Ishikawa (cell line): ENCODE measurements around the gene GRK3.

Experiments used
- CEBPB ChIP-seq: IDR thresholded peaks from 2 replicates; pipeline ENCODE4 v1.6.1; 2012
- CREB1 ChIP-seq: IDR thresholded peaks from 2 replicates; pipeline ENCODE4 v1.6.1; 2012; ENCODE audit warnings: low read depth
- EGR1 ChIP-seq: IDR thresholded peaks from 2 replicates; pipeline ENCODE4 v1.6.1; 2012
- EP300 ChIP-seq: IDR thresholded peaks from 2 replicates; pipeline ENCODE4 v1.6.1; 2012; ENCODE audit warnings: borderline replicate concordance
- FOXM1 ChIP-seq: IDR thresholded peaks from 2 replicates; pipeline ENCODE4 v1.6.1; 2012; ENCODE audit warnings: low read depth, borderline replicate concordance
- NFIC ChIP-seq: IDR thresholded peaks from 2 replicates; pipeline ENCODE4 v1.6.1; 2012
- RAD21 ChIP-seq: IDR thresholded peaks from 2 replicates; pipeline ENCODE4 v1.6.1; 2012; ENCODE audit warnings: low read depth
- TAF1 ChIP-seq: IDR thresholded peaks from 2 replicates; pipeline ENCODE4 v1.6.1; 2012; ENCODE audit warnings: low read depth, mild to moderate bottlenecking
- TCF12 ChIP-seq: IDR thresholded peaks from 2 replicates; pipeline ENCODE4 v1.6.1; 2012; ENCODE audit warnings: low read depth
- TEAD4 ChIP-seq: IDR thresholded peaks from 2 replicates; pipeline ENCODE4 v1.6.1; 2012
- YY1 ChIP-seq: IDR thresholded peaks from 2 replicates; pipeline ENCODE4 v1.6.1; 2012; ENCODE audit warnings: low read depth
- ZBTB7A ChIP-seq: IDR thresholded peaks from 2 replicates; pipeline ENCODE4 v1.6.1; 2012; ENCODE audit warnings: low read depth
- TF ChIP-seq, protein P1 (sequence below): IDR thresholded peaks from 2 replicates; pipeline ENCODE4 v1.6.1; 2012
- TF ChIP-seq, protein P2 (sequence below): IDR thresholded peaks from 2 replicates; pipeline ENCODE4 v1.6.1; 2012
- TF ChIP-seq, protein P3 (sequence below): IDR thresholded peaks from 2 replicates; pipeline ENCODE4 v1.6.1; 2012; ENCODE audit warnings: low read depth, mild to moderate bottlenecking

GRK3 gene

DNA sequence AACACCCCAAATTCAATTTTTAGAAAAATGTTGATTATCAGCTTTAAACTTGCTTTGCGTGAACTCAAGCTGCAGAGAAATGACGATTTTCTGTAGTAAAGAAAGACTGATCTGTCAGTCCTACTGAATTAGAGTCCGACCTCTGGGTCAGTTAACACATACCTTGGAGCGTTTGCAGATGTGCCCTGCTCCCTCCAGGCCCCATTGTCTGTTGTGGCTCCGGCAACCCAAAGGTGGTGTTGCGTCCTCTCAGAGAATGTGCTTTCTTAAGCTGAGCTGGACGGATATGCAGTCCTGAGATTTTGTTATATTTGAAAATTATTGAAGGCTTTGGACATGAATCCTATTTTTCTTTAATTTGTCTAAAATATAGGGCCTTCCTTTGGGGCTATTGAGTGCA is 146.0 kb downstream of the GRK3 start:
- TF ChIP-seq, protein P1, sequence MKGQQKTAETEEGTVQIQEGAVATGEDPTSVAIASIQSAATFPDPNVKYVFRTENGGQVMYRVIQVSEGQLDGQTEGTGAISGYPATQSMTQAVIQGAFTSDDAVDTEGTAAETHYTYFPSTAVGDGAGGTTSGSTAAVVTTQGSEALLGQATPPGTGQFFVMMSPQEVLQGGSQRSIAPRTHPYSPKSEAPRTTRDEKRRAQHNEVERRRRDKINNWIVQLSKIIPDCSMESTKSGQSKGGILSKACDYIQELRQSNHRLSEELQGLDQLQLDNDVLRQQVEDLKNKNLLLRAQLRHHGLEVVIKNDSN, result no peak
- TF ChIP-seq RAD21, result no peak

DNA sequence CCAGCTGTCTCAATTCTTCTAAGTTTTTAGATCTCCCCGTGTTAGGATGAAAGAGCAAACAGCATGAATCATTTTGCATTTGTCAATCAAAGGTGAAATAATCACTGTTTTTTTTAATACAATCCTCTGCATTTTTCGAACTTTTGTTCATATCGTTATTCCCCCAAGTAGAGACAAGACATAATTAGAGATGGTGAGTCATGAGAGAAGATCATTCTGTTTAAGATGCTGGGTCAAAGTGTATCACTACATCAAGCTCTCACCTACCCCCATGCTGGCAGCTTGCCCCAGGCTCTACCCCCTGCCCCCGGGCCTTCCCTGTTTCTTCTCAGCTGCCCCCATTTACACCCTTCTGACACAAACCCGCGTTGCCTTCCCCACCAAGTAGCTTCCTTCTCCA is 147.0 kb downstream of the GRK3 start:
- TF ChIP-seq, protein P1, result no peak
- TF ChIP-seq FOXM1, result no peak

DNA sequence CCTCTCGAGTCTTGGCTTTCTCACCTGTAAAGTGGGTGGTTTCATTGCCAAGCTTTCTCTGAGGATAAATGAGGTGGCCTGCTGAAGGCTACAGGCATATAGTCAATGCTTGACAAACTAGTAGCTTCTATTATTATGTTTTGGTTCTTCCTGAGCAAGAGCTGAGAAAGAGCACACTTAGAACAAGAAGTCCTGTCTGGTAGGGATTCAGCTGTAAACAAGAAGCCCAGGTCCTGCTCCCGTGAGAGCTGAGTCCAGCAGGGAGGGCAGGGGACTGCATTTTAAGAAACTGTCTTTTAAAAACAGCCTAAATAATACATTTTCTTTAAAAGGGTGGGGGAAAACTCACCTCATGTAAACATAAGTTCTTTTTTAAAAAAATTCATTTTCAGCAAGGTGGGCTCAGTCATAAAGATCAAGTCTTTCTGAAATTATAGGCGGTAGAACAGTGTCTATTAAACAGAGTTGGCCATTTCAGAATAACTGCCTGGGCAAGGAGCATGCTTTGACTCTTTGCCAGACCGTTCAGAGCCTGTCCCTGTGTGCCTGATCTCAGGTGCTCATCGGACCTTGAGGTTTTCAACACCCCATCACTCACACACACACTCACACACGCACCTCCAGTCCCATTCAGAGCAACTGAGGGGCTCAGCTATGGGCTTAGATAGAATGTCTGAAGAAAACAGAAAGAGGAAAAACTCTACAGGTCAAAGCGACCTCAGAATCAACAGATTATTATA is 148.4 kb downstream of the GRK3 start:
- no peak for TF ChIP-seq TEAD4
- no peak for TF ChIP-seq YY1
- no peak for TF ChIP-seq CEBPB
- TF ChIP-seq ZBTB7A, result no peak
- TF ChIP-seq, protein P1, result no peak
- no peak for TF ChIP-seq CREB1
- TF ChIP-seq RAD21, result no peak
- no peak for TF ChIP-seq NFIC
- no peak for TF ChIP-seq EP300
- TF ChIP-seq TAF1, result no peak
- no peak for TF ChIP-seq FOXM1
- no peak for TF ChIP-seq TCF12
- TF ChIP-seq, protein P2, sequence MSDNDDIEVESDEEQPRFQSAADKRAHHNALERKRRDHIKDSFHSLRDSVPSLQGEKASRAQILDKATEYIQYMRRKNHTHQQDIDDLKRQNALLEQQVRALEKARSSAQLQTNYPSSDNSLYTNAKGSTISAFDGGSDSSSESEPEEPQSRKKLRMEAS, result no peak
- TF ChIP-seq EGR1, result no peak

- TF ChIP-seq EGR1 (no peak), TAF1 (no peak), RAD21 (no peak), CREB1 (no peak), FOXM1 (no peak), ZBTB7A (no peak), TCF12 (no peak), YY1 (no peak), TEAD4 (no peak), CEBPB (no peak)
- TF ChIP-seq, protein P2, result no peak
- TF ChIP-seq, protein P3, sequence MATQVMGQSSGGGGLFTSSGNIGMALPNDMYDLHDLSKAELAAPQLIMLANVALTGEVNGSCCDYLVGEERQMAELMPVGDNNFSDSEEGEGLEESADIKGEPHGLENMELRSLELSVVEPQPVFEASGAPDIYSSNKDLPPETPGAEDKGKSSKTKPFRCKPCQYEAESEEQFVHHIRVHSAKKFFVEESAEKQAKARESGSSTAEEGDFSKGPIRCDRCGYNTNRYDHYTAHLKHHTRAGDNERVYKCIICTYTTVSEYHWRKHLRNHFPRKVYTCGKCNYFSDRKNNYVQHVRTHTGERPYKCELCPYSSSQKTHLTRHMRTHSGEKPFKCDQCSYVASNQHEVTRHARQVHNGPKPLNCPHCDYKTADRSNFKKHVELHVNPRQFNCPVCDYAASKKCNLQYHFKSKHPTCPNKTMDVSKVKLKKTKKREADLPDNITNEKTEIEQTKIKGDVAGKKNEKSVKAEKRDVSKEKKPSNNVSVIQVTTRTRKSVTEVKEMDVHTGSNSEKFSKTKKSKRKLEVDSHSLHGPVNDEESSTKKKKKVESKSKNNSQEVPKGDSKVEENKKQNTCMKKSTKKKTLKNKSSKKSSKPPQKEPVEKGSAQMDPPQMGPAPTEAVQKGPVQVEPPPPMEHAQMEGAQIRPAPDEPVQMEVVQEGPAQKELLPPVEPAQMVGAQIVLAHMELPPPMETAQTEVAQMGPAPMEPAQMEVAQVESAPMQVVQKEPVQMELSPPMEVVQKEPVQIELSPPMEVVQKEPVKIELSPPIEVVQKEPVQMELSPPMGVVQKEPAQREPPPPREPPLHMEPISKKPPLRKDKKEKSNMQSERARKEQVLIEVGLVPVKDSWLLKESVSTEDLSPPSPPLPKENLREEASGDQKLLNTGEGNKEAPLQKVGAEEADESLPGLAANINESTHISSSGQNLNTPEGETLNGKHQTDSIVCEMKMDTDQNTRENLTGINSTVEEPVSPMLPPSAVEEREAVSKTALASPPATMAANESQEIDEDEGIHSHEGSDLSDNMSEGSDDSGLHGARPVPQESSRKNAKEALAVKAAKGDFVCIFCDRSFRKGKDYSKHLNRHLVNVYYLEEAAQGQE, result no peak
- TF ChIP-seq, protein P1, result no peak
These were observed 149.6 kb downstream of the GRK3 start for GRCh38 chr22:25714070-25714469.

DNA sequence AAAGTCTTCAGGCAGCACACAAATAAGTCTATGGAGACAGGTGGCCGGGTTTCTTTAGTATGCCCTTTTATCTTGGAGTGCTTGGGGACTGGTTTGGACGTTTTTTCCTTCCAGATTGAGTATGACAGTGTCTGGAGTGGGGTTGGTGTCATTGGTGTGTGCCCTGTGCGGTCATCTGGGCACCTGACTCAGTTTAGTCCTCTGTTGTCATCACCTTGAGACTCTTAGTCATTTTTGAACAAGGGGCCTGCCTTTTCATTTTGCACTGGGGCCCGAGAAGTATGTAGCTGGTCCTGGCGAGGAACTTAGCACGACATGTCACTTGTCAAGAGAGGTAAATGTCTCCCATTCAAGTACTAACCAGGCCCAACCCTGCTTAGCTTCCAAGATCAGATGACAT is 150.3 kb downstream of the GRK3 start:
- TF ChIP-seq CEBPB, result no peak
- TF ChIP-seq CREB1, result no peak
- TF ChIP-seq, protein P1, result no peak
- TF ChIP-seq EGR1, result no peak
- TF ChIP-seq RAD21, result no peak
- no peak for TF ChIP-seq TAF1
- no peak for TF ChIP-seq TCF12
- TF ChIP-seq ZBTB7A, result no peak
- no peak for TF ChIP-seq EP300
- TF ChIP-seq YY1, result no peak
- no peak for TF ChIP-seq NFIC
- TF ChIP-seq, protein P3, result no peak
